GM12878 (cell line): Measurements from ENCODE around the gene MARK4.

Experiments used
- CHD2 ChIP-seq: IDR thresholded peaks from 2 replicates; pipeline ENCODE4 v1.6.1; 2011; ENCODE audit warnings: low read depth, low read length, improper control_type of control experiment, borderline replicate concordance
- KDM1A ChIP-seq: fragments of 200-600 bp; sonication (generic); IDR thresholded peaks from 2 replicates; pipeline ENCODE4 v1.6.1; 2016; ENCODE audit warnings: borderline replicate concordance
- NRF1 ChIP-seq: conservative IDR thresholded peaks from 2 replicates; pipeline ENCODE4 v1.6.1; 2011; ENCODE audit warnings: mild to moderate bottlenecking, low read depth, low read length, improper control_type of control experiment
- RFX5 ChIP-seq: IDR thresholded peaks from 2 replicates; pipeline ENCODE4 v1.6.1; 2011; ENCODE audit warnings: low read depth, low read length, improper control_type of control experiment
- TF ChIP-seq, protein P1 (sequence below), 3 experiments: IDR thresholded peaks in 2 of 3; conservative IDR thresholded peaks in 1 of 3; 2 replicates each; pipeline ENCODE4 v1.5.1; 2011; ENCODE audit warnings: low read depth in 3 of 3, low read length in 3 of 3, mild to moderate bottlenecking in 3 of 3, control low read depth in 2 of 3, moderate library complexity in 2 of 3, inconsistent platforms in 1 of 3, mixed read lengths in 1 of 3; ENCODE audit not compliant: control insufficient read depth in 2 of 3, insufficient read depth in 1 of 3; ENCODE audit errors: extremely low read depth in 1 of 3

DNA sequence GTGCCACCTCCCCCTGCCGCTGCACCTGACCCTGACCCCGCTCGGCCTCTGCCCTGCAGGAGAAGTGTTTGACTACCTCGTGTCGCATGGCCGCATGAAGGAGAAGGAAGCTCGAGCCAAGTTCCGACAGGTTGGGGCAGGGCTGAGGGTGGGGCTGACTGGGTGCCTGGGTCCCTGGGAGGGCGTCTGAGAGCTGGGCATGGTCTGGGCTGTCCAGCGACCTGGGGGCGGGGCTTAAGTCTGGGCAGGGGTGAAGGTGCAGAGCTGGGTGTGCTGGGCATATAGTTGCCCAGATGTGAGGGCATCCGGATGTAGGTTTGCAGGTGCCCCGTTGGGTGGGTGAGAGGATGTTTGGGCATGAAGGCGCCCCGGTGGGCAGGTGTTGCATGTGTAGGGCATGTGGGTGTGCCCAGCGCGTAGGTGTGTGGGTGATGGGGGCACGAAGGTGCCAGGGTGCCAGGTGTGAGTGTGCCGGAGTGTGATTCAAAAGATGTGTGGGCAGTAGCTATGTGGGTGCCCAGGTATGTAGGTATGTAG lies 13.8 kb downstream of the MARK4 start:
- TF ChIP-seq KDM1A (no peak), RFX5 (no peak), NRF1 (no peak), CHD2 (no peak)
- TF ChIP-seq, protein P1, sequence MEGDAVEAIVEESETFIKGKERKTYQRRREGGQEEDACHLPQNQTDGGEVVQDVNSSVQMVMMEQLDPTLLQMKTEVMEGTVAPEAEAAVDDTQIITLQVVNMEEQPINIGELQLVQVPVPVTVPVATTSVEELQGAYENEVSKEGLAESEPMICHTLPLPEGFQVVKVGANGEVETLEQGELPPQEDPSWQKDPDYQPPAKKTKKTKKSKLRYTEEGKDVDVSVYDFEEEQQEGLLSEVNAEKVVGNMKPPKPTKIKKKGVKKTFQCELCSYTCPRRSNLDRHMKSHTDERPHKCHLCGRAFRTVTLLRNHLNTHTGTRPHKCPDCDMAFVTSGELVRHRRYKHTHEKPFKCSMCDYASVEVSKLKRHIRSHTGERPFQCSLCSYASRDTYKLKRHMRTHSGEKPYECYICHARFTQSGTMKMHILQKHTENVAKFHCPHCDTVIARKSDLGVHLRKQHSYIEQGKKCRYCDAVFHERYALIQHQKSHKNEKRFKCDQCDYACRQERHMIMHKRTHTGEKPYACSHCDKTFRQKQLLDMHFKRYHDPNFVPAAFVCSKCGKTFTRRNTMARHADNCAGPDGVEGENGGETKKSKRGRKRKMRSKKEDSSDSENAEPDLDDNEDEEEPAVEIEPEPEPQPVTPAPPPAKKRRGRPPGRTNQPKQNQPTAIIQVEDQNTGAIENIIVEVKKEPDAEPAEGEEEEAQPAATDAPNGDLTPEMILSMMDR (IDR thresholded peaks at IDR 0.05 in 2 of 3, conservative IDR thresholded peaks at IDR 0.05 in 1 of 3; ENCODE audit: control insufficient read depth in 2 of 3, extremely low read depth in 1 of 3, insufficient read depth in 1 of 3, low read depth in 3 of 3, low read length in 3 of 3), result no peak
